ENCODE results near the gene TRAPPC8. TPM values are rescaled to one million over a fixed set of nuclear protein-coding genes. Genes with fewer than 3 reads are reported as not detected.

The TRAPPC8 gene
- total RNA-seq, 1 experiment from 2014 or later: 30.4 TPM

DNA sequence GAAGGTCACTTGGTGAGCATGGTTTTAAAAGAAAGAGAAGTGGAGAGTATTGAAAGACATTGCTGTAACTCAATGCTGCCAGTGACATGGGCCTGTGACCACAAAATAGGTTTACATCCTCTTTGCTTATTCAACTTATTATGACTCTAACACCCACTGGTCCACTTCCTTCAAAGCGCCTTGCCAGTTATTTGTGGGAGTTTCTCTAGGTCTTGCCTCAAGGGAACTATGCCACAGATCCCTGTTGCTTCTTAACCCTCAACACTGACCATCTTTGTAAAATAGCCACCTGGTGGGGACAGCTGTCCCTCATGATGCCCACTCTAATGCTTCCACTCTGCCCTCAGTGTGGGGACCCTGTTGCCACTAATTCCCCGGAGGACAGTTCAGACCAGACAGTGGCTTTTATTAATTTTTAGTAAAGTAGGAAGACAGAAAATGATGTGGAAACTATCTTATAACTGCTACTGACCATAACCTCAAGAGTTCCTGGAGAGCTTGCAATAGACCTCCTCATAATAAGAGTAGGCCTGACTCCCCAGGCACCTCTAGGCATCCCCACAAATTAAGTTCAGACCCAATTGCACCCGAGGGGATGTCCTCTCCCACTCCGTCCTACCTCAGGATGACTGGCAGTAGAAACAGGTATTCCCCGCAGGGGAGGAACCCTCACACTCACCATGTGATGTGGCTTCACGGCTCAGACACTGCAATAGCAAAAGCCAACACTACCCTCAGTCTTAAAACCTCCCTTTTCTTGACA lies 150.9 kb downstream of the TRAPPC8 start:
- BruUV-seq (replicated peaks): no TSS peak

GRCh38 chr18:31789409-31789808 lies 153.5 kb downstream of the TRAPPC8 start:
- no peak overlapping the region for H3K27ac ChIP-seq (ENCODE audit: low read depth, low read length)
- no peak overlapping the region for H2AFZ ChIP-seq (ENCODE audit: low read depth, low read length, poor library complexity, severe bottlenecking)
- no peaks in the 10 kb centered on the region for H4K20me1 ChIP-seq (ENCODE audit: insufficient read depth)
- DNase-seq (ENCODE audit: low read depth, low spot score) (no peak), ATAC-seq (no peak)
- H3K4me2 ChIP-seq (ENCODE audit: low read length): no peak overlapping the region
- H3K4me1 ChIP-seq (ENCODE audit: control insufficient read depth in 1 of 2, insufficient read depth in 2 of 2, low read length in 2 of 2): no peaks in the 10 kb centered on the region
- no peaks in the 10 kb centered on the region for H3K27me3 ChIP-seq (ENCODE audit: insufficient read depth, low read length)
- H3K4me3 ChIP-seq (replicated peaks in 1 of 2; ENCODE audit: low read depth in 1 of 2, low read length in 2 of 2): no peak overlapping the region
- no peak overlapping the region for H3K9ac ChIP-seq (ENCODE audit: low read length)
- POLR2A ChIA-PET: no interaction called here
- CTCF ChIA-PET: no interaction called here
- H3K79me2 ChIP-seq (ENCODE audit: insufficient read depth, low read length): no peaks in the 10 kb centered on the region
- H3K36me3 ChIP-seq (ENCODE audit: control insufficient read depth in 1 of 2, insufficient read depth in 2 of 2, low read length in 2 of 2): no peaks in the 10 kb centered on the region
- no TSS peak for BruUV-seq (replicated peaks)
- H3K9me3 ChIP-seq (ENCODE audit: control insufficient read depth in 1 of 2, insufficient read depth in 1 of 2, low read depth in 1 of 2, low read length in 2 of 2): no peaks in the 10 kb centered on the region
- intact Hi-C loops (cut with micrococcal nuclease): no loop called here
- H3K9me2 ChIP-seq (ENCODE audit: insufficient read depth): no peaks in the 10 kb centered on the region
- RAD21 ChIA-PET (ENCODE audit: low non-redundant PET in 1 of 2, low total read pairs in 2 of 2, uncharacterized antibody in 2 of 2, unreplicated experiment in 2 of 2): no interaction called here
- TF ChIP-seq ZFX (IDR thresholded peaks at IDR 0.05): no peak
- no peak for TF ChIP-seq ATF3 (IDR thresholded peaks at IDR 0.05)
- TF ChIP-seq CBX3 (IDR thresholded peaks at IDR 0.05; ENCODE audit: low read depth): no peak
- no peak for TF ChIP-seq CEBPB (IDR thresholded peaks at IDR 0.05; ENCODE audit: low read depth)
- TF ChIP-seq ZNF274 (IDR thresholded peaks at IDR 0.05; ENCODE audit: low read depth, low read length): no peak
- no peak for TF ChIP-seq MAX (IDR thresholded peaks at IDR 0.05)
- TF ChIP-seq POLR2AphosphoS5 (IDR thresholded peaks at IDR 0.05; ENCODE audit: low read depth, low read length): no peak
- TF ChIP-seq JUND (IDR thresholded peaks at IDR 0.05): no peak
- no peak for TF ChIP-seq TCF7L2 (IDR thresholded peaks at IDR 0.05; ENCODE audit: borderline replicate concordance, extremely low read depth, insufficient read depth, insufficient read length)
- TF ChIP-seq, protein P1, sequence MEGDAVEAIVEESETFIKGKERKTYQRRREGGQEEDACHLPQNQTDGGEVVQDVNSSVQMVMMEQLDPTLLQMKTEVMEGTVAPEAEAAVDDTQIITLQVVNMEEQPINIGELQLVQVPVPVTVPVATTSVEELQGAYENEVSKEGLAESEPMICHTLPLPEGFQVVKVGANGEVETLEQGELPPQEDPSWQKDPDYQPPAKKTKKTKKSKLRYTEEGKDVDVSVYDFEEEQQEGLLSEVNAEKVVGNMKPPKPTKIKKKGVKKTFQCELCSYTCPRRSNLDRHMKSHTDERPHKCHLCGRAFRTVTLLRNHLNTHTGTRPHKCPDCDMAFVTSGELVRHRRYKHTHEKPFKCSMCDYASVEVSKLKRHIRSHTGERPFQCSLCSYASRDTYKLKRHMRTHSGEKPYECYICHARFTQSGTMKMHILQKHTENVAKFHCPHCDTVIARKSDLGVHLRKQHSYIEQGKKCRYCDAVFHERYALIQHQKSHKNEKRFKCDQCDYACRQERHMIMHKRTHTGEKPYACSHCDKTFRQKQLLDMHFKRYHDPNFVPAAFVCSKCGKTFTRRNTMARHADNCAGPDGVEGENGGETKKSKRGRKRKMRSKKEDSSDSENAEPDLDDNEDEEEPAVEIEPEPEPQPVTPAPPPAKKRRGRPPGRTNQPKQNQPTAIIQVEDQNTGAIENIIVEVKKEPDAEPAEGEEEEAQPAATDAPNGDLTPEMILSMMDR (IDR thresholded peaks at IDR 0.05 in 2 of 3, conservative IDR thresholded peaks at IDR 0.05 in 1 of 3; ENCODE audit: borderline replicate concordance in 1 of 3, insufficient read depth in 1 of 3, low read depth in 2 of 3, low read length in 2 of 3): no peak
- TF ChIP-seq YY1 (IDR thresholded peaks at IDR 0.05; ENCODE audit: extremely low read depth, insufficient replicate concordance, low read depth, low read length): no peak
- TF ChIP-seq POLR2A (IDR thresholded peaks at IDR 0.05; ENCODE audit: borderline replicate concordance, extremely low read depth, insufficient read depth, insufficient read length): no peak
- TF ChIP-seq SP1 (IDR thresholded peaks at IDR 0.05; ENCODE audit: low read depth): no peak
- no peak for TF ChIP-seq EZH2 (IDR thresholded peaks at IDR 0.05)

More for the DNA sequence above, 150.9 kb downstream of the TRAPPC8 start:
- H3K27ac ChIP-seq (ENCODE audit: low read depth, low read length): no peak overlapping the region
- H3K9me3 ChIP-seq (ENCODE audit: control insufficient read depth in 1 of 2, insufficient read depth in 1 of 2, low read depth in 1 of 2, low read length in 2 of 2): no peaks in the 10 kb centered on the region
- no peaks in the 10 kb centered on the region for H4K20me1 ChIP-seq (ENCODE audit: insufficient read depth)
- no peaks in the 10 kb centered on the region for H3K4me1 ChIP-seq (ENCODE audit: control insufficient read depth in 1 of 2, insufficient read depth in 2 of 2, low read length in 2 of 2)
- DNase-seq (ENCODE audit: low read depth, low spot score) (no peak), ATAC-seq (no peak)
- POLR2A ChIA-PET: interaction anchor here (0.6 kb wide), 1 partner anchor 308 kb away, joined by 4 read pairs; no protein-coding TSS in a partner anchor
- TF ChIP-seq, protein P1 (IDR thresholded peaks at IDR 0.05 in 2 of 3, conservative IDR thresholded peaks at IDR 0.05 in 1 of 3; ENCODE audit: borderline replicate concordance in 1 of 3, insufficient read depth in 1 of 3, low read depth in 2 of 3, low read length in 2 of 3): no peak
- H2AFZ ChIP-seq (ENCODE audit: low read depth, low read length, poor library complexity, severe bottlenecking): no peak overlapping the region
- no peaks in the 10 kb centered on the region for H3K27me3 ChIP-seq (ENCODE audit: insufficient read depth, low read length)
- intact Hi-C loops (cut with micrococcal nuclease): no loop called here
- RAD21 ChIA-PET (ENCODE audit: low non-redundant PET in 1 of 2, low total read pairs in 2 of 2, uncharacterized antibody in 2 of 2, unreplicated experiment in 2 of 2): no interaction called here
- H3K4me2 ChIP-seq (ENCODE audit: low read length): no peak overlapping the region
- no peak overlapping the region for H3K9ac ChIP-seq (ENCODE audit: low read length)
- H3K9me2 ChIP-seq (ENCODE audit: insufficient read depth): no peaks in the 10 kb centered on the region
- no peak overlapping the region for H3K4me3 ChIP-seq (replicated peaks in 1 of 2; ENCODE audit: low read depth in 1 of 2, low read length in 2 of 2)
- no peaks in the 10 kb centered on the region for H3K79me2 ChIP-seq (ENCODE audit: insufficient read depth, low read length)
- no peaks in the 10 kb centered on the region for H3K36me3 ChIP-seq (ENCODE audit: control insufficient read depth in 1 of 2, insufficient read depth in 2 of 2, low read length in 2 of 2)
- CTCF ChIA-PET: no interaction called here
